GM19452 (cell line): Measurements from ENCODE around the gene CHKB.

Source experiments
- ATAC-seq: cut with Tn5 transposase; IDR thresholded peaks from one replicate; pipeline ENCODE4 v1.9.1; 2021; ENCODE audit not compliant: unreplicated experiment

Gene CHKB

GRCh38 chr22:50576070-50576469, 6.6 kb downstream of the CHKB start:
- ATAC-seq: no peak

- ATAC-seq: no peak
These were observed 7.2 kb downstream of the CHKB start for GRCh38 chr22:50575426-50575941.

- no peak for ATAC-seq
These were observed 8.3 kb downstream of the CHKB start for GRCh38 chr22:50574383-50574755.

DNA sequence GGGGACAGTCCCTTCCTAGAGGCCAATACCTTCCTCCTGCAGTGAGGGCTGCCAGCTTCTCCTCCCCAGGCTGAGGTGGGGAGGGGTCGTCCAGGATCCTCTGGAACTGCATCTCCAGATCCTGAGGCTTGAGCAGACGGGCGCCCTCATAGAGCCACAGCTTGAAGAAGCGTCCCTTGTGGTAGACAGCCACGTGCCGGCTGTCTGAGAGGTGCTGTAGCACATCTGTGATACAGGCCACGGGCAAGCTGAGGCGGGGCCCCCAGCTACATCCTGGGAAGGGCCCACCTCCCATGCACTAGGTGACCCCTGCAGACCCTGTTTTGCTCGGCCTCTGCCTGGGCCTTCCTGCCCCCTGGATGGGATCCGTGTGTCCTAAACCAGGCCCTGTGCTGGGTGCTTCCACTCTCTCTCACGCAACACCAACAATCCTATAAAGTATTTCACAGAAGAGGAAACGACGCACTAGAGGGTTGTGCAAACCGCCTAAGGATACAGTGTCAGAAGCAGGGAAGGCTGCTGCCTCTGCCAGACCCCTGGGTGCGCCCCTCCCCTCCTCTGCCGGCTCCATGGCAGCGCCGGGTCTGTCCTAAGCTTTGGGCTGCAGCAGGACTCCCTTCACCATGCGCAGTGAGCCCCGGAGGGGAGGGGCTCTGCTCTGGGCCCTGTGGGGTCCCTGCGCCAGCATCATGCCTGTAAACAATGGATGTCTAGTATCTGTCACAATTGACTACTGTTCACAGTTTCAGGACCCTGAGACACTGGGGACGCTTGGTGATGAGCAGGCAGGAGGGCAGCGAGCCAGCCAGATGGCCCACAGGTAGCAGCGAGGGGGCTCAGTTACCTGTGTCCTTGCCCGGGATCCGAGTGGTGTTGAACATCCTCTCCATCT, 8.9 kb downstream of the CHKB start:
- no peak for ATAC-seq

- ATAC-seq: no peak
These were observed 9.7 kb downstream of the CHKB start for GRCh38 chr22:50572965-50573364.

DNA sequence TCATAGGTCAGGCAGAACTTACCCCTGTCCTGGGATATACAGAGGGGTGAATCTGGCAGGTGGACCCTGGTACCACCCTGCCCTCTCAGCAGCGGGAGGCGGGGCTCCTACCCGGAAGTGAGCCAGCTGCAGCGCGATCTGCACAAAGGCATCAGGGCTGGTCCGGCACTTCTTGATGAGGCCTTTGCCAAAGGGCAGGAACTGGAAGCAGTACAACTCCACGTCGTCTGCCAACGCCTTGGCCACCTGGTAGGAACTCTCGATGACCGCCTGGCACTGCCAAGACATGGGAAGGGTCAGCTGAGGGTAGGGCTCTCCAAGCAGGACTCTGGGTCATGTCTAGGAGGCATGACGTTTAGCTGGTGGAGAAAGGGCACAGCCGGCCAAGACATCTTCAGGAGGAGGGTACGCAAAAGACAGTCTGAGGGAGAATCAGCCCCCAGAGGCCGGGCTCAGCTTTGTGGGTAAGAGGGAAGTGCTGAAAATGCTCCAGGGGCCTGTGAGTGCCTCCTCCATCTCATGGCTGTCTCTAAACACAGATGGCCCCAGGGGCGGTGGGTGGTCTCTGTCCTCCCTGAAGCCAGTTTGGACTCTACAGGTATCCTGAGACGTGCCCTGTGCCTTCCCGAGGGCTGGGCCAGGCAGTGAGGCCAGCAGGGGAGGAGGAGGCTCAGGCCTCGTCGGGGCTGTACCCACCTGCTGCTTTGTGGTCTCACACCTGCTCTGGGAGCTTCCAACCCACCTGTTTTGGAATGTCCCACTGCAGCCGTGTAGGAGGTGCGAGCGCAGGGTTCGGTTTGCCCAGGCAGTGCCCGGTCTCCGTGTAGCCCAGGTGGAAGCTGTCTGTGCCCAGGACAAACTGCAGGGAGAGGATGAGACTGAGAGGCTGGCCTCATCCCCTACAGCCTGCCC, 11.1 kb downstream of the CHKB start:
- no peak for ATAC-seq

DNA sequence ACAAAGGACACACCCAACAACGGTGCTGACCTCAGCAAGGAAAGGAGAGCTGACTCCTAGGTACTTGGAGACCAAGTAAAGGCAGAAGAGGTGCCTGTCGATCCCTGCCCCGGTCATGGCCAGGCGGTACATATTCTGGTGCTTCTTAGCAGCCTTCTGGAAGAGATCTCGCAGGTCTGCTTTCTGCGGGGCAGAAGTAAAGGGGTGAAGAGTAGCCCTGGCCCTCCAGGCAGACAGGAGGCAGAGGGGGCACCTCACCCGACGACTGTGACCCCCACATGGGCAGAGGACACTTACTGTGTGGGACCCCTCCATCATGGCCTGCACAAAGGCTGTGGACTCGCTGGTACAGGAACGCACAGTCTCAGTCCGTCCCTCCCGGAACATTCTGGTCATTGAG, 11.8 kb downstream of the CHKB start:
- no peak for ATAC-seq

- no peak for ATAC-seq
These were observed 12.6 kb downstream of the CHKB start for GRCh38 chr22:50569896-50570535.

DNA sequence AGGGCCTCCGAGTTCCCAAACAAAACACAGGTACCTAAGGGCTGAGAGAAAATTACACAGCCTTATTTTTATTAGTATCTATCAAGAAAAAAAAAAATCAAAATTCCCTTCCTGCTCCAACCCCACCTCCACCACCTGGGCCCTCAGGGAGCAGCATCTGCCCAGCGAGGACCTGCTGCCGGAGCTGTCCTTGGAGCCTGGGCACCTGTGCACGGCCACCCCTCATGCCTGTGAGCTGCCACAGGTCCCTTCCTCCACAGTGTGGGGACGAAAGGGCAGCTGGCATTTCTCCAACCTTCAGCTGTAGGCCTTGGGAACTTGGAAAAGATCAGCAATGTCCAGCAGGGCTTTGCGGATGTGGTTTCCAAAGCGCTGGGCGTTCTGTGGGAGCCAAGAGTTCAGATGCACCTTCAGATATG, 13.6 kb downstream of the CHKB start:
- no peak for ATAC-seq

- no peak for ATAC-seq
These were observed 14.0 kb downstream of the CHKB start for GRCh38 chr22:50568626-50569025.

- ATAC-seq: no peak
These were observed 14.9 kb downstream of the CHKB start for GRCh38 chr22:50567721-50568252.

DNA sequence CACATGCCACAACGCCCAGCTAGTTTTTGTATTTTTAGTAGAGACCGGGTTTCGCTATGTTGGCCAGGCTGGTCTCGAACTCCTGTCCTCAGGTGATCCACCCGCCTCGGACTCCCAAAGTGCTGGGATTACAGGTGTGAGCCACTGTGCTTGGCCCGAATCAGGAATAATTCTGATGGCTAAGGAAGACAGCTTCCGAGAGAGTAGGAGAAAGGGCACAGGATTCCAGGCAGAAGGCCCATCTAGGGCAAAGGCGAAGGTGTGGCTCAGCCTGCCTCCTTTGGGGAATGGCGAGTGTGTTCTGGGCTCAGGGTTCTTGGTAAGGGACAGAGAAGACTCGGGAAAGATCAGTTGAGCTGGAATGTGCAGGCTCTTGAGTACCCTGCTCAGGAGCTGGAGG, 18.4 kb downstream of the CHKB start:
- ATAC-seq: no peak

DNA sequence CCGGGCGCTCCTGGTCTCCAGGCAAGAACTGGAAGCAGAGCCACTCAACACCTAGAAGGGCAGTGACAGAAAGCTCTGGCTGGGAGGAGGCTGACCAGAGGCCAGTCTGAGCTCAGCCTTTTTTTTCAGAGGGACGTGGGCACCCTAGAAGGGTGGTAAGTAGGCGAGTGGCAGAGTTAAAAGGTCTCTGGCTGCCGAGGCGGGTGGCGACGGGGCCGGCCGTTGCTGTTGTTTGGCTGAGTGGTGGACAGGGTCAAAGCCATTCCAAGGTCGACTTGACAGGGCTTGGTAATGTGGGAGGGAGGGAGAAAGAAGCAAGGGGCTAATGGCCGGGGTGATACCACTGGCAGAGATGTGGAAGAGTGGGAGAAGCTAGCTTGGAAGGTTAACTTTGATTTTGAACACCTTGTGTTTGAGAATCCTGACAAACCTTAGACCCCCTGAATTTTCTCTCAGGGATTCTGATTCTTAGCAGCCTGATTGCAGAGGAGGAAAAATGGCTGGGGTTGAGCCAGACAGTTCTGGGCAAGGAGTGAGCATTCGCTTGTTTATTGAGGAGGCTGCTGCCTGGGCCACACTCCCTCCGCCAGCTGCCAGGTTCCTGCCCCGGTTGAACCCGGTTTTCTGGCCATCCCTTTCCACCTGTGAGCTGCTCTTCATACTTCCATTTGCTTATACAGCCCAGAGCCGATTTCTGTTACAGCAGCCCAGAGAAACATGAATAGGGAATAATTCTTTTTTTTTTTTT, 19.1 kb downstream of the CHKB start:
- ATAC-seq: no peak

DNA sequence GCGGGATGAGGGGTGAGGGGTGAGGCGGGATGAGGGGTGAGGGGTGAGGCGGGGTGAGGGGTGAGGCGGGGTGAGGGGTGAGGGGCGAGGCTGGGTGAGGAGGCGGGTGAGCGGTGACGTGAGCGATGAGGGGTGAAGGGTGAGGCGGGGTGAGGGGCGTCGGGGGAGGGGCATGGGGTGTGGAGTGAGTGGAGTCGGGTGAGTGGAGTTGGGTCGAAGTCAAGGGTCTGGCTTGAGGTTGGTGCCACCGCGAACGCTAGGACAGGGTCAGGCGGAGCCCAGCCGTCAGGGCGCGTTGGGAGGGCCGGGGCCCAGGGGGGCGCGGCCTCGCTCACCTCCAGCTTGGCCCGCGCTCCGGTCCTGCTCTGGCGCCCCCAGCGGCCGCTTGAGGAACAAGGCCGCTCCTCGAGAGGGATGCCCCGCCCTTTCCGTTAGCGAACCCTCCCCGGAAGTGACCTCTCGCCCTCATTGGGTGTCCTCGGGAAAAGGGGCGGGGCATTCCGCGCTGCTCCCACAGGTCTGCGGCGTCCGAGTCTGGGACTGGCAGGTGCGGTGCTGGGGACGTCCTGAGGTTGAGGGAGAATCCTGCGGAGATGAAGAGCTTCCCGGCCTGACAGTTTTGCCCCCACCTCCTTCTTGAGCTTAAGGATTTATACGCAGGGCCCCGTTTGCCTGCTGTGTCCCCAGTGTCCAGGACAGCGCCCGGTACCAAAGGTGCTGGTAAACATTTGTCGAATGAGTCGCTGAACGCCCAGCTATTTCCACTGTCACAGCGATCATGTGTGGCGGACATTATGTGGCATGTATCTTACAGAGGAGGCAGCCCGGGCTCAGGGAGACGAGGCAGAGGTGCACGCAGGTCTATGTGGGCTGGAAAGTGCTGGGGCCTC, 19.9 kb downstream of the CHKB start, which contains the start of gene SYCE3:
Gene SYCE3, minus strand, starts transcription at position 397 of the 890 bp plus-strand sequence. CDS start 6,514 bp downstream, outside the sequence.
- peak; percentile 93 for ATAC-seq

GRCh38 chr22:50561401-50562358, 21.0 kb downstream of the CHKB start:
- ATAC-seq: no peak

DNA sequence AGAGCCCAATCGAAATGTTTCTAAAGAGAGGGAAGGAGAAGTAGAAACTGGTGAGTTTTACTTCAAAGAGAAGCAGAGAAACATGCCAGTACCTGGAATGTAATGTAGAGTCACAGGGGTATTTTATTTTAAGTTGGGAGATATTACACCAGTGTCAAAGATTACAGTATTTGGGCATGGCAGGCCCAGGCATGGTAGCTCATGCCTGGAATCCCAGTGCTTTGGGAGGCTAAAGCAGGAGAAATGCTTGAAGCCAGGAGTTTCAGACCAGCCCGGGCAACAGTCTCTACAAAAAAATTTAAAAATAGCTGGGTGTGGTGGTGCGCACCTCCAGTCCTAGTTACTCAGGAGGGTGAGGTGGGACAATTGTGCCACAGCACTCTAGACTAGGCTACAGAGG, 22.6 kb downstream of the CHKB start:
- no peak for ATAC-seq

DNA sequence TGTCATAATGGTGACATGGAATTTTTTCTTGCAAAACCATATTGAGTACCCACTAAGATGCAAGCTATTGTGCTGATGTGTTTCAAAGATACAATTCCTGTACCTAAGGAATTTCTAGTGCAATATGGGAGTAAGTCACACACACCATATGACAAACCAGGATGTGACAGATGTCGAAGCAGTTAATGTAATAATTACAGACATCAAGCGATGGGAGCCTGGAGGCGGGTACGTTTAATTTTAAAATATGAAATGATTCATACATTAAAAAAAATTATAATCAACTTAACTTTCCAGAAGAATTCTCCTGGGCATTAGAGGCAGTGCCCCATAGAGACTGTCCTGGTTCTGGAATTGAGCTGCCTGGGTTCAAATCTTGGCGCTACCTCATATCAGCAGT, 25.9 kb downstream of the CHKB start:
- no peak for ATAC-seq

- ATAC-seq: no peak
These were observed 29.3 kb downstream of the CHKB start for GRCh38 chr22:50553310-50553709.
